HG03571 (cell line): ENCODE results near the gene CHN2.
A peak's percentile ranks its signal among the peaks of the same experiment; 100 is the strongest.

Experiments used
- ATAC-seq: cut with Tn5 transposase; IDR thresholded peaks from one replicate; pipeline ENCODE4 v1.9.1; 2021; ENCODE audit not compliant: unreplicated experiment

CHN2 gene

DNA sequence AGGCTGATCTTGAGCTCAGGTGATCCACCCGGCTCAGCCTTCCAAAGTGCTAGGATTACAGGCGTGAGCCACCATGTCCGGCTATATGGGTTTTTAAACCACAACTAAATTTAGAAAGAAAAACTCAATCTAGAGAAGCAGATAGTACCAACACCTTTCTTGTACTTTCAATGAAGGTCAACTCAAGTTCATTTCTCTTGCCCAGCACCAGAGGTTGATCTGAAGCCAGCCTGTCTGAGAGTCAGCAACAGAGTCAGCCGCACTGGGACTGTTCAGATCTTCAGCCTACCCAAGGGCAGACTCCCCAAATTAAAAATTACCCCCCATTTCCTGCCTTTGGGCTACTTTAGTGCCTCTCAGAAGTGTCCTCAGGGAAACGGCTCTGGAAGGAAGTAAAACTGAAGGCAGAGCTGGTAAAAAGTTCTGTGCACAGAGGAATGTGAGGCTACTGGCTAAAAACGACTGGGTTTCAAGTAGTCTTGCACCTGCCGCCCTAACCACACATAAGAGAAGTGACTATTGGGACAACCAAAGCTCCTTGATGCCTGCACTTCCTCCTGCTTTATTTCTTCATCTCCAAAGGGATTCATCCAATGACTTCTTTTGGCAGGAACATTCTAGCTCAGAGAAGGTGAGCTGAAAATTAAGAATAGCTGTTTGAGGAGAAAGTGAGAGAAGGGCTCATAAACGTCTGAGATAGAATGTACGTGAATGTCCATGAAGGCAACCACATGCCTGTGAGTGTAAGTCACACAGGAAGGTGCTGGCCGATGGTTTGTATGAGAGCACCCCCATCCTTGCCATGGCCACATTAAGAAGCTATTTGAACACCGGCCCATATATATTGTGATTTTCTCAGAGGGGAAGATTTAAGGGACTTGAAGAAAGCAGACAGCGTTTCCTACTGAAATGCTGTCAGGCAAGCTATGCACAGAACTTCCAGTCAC, 226.7 kb downstream of the CHN2 start:
- no peak for ATAC-seq

DNA sequence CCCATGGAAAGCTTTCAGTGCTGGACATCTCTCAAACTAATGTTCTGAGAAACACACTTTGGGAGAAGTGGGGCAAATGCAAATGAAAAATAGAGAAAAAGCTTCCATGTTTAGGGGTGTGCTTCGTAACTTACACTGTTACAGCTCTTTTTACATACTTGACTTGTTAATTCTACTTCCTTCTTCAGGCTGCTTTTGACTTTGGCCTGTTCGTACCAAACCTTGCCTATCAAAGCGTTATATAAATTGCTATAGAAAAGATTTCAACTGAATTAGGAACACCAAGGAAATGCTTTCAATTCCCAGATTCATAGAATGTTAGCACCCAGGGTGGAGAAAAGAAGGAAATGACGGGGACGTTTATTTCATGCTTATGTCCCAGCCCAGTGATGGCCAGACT, 228.3 kb downstream of the CHN2 start:
- ATAC-seq = no peak

DNA sequence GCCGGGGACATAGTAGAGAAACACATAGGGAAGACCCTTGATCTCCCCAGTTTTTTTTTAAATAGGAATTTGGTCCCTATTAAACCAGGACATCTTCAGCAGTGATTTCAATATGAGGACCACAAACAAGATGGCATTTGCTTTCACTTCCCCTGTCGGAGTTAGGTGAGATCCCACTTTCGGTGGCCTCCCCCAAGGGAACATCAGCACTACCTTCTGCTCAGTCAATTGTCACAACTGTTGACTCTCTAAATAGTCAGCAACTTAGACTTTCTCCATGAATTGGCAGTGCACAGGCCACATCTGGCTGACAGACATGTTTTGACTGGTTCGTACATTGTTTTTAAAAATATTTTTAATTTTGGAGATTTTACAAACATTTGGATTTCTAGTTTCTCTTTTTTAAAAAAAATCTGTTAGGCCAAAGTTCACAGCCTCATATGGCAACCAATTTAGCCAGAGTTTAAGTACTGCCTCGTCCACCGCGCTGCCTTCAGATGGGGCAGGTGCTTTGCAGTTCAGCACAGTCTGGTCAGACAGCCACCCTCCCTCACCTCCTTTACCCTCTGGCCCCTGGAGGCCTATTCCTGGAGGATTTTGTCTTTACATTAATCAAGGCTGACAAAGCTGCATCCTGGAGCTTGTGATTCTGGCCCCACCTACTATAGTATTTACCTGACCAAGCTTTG, 229.9 kb downstream of the CHN2 start:
- peak; percentile 49 for ATAC-seq

DNA sequence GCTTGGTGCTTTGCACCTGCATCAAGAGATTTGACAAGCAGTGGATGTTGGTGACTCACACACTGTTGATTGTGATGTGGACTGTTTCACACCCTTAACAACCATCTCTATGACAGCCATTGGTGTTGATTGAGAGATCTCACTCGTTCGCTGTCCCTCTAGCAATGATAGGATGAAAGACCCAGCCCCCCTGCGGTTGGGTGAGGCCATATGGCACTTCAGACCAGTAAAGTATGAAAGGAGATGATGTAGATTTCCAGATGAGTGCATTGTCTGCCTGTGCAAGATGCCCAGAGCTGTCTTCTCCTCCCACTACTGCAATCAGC, 230.4 kb downstream of the CHN2 start:
- ATAC-seq = no peak

DNA sequence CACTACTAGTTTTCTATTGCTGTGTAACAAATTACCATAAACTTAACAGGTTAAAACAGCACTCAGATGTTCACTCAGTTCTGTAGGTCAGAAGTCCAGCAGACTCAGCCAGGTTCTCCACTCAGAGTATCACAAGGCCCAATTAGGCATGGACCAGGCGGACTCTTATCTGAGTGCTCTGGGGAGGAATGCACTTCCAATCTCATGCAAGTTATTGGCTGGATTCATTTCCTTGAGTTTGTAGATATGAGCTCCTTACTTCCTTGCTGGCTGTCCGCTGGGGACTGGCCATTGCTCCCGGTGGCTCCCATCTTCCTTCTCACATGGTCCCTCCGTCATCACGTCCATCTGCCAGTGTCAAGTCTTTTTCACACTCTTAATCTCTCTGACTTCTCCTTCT, 232.0 kb downstream of the CHN2 start:
- no peak for ATAC-seq

DNA sequence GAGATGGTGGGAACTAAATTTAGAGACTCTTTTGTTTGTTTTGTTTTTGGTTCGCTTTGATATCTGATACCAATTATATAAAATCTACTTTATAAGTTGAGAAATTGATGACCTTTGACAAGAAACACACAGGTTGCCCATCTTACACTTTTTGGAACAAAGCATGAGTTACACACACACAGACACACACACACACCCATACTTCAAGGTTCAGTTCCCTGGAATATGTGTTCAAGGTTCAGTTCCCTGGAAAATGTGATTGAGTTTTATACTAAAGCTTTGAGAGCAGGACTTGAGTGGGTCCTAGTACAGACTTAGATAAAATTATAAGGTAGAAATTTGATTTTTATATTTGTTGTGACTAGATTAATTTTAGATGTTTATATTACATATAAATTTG, 234.8 kb downstream of the CHN2 start:
- no peak for ATAC-seq

GRCh38 chr7:29430279-29430949, 235.8 kb downstream of the CHN2 start:
- ATAC-seq = no peak

DNA sequence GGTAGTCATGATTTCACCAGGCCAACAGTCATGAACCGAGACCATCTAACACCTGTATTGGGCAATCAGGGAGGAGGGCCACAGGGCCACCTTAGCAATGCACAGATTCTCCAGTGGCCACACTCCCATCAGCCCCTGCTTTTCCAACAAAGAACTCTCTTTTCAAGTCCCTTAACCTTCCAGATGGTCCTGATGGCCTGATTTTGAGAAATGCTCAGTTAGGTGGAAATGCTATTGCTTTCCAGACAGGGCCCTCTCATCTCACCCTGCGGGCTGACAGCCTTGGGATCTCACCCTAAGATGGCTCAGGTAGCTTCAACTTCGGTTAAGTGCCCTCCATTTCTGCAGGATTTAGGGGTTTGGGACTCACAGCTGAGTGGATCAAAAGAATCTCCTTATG, 237.1 kb downstream of the CHN2 start:
- ATAC-seq = no peak

GRCh38 chr7:29432721-29433120, 238.1 kb downstream of the CHN2 start:
- ATAC-seq = no peak

DNA sequence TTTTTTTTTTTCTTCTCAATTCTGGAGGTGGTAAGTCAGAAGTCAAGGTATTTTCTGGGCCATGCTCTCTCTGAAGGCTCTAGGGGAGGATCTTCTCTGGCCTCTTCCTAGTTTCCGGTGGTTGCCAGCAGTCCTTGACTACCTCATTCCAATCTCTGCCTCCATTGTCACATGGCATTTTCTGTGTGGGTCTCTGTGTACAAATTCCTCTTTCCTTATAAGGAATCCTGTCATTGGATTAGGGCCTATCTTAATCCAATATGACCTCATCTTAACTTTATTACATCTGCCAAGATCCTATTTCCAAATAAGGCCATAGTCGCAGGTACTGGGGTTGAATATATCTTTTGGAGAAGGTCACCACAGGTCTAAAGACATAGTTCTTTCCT, 239.8 kb downstream of the CHN2 start:
- no peak for ATAC-seq

DNA sequence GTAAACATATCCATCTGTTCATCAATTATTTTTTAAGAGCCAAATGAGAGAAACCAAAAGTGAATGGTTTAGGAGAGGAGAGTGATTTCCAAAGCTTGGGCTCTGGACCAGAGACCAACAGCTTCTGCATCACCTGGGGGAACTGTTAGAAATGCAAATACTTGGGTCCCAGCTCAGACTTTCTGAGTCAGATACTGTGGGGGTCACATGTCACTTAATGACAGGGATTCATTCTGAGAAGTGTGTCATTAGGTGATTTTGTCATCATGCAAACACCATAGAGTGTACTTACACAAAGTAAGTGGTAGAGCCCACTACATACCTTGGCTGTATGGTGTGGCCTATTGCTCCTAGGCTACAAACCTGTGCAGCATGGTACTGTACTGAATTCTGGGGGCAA, 240.6 kb downstream of the CHN2 start:
- ATAC-seq = peak; percentile 49

GRCh38 chr7:29435902-29436301, 241.3 kb downstream of the CHN2 start:
- ATAC-seq = no peak

DNA sequence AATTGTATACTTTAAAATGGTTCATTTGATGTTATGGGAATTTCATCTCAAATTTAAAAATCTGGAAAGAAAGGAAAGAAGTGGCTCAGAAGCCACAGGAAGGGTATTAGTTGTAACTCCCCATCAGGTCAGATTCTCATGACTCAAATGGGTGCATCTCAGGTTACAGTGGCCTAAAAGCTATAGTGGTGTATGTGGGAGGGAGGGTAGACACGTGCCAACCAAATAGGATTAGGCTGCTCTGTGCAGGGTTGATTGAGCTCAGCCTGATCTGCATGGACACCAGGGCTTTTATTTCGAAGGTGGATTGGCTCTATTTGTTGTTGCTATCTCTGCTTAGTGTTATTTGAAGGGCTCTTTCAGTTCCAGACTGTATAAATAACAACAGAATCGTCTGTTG, 247.6 kb downstream of the CHN2 start:
- ATAC-seq = no peak

DNA sequence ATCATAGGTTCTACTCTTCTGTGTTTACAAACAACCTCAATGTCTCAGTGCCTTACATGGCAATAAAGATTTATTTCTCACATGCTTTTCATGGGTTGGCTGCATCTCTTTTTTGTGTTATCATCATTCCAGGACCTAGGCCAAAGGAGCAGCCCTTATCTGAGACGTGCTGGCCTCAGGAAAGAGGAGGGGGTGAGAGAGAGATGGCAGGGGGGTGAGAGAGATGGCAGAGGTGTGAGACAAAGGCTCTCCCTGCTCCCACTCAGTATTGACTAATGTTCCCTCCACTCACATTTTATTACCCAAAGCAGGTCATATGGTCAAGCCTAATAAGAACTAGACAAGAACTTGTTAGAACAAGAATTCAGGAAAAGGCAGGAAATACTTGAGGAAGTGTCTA, 249.0 kb downstream of the CHN2 start:
- ATAC-seq = no peak

DNA sequence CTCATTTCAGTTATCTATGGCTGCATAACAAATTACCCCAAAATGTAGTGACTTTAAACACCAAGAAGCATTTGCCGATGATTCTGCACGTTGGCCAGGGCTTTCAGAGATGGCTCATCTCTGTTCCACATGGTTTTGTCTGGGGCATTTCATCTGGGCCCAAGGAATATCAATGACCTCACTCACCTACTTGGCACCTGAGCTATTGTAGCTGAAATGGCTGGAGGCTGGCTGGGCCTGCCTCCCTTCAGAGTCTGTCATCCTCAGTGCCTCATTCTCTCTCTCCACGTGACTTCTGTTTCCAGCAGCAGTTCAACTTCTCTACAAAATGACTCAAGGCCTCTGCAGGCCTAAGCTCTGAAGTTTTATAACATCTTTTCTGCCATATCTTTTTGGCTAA, 249.7 kb downstream of the CHN2 start:
- no peak for ATAC-seq

- no peak for ATAC-seq
These were observed 251.2 kb downstream of the CHN2 start for GRCh38 chr7:29445736-29446135.

DNA sequence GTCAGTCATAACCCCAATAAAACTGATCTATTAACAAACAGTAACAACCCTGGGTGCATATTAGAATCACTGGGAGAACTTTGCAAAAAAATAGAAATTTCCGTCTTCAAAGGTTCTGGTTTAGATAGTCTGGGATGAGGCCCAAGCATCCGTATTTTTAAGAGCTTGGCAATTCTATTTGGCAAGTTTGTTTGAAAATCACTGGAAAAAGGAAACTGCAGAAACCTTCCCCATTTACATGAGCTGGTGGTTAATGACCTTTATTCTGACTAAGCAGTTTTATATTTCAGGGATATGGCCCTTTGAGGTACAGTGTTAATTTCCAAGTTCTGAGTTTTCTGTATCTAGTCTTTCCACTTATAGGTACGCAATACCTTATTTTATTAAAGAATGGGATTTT, 253.3 kb downstream of the CHN2 start:
- ATAC-seq = no peak

DNA sequence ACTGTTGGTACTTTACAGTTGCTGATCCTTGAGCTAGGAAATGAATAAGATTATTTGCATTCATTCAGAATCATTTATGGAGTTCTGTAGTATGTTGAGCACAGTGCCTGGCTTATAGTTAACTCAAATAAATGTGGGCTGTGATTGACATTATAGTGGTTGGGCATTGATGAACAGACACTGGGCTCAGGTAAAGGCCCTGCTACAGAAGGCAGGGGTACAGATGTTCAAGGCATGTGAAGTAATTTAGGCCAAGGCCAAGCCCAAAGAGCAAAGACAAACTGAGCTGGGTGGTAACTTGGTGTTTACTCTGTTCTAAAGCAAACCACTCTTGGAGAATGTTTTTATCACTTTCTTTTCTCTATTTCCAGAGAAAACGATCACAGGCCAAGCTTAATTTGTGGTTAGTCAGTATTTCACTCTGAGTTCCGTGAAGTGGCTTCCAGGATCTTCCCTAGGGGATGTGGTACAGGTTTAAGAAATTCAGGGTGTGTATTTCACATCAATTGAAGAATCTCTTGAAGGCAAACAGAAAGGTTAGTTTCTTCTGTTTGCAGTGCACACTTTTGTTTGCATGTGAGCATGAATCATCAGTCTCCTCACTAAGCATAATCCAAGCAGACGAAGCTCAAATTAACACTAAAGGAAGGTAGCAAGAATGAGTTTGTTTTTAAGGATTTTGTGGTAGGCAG, 255.1 kb downstream of the CHN2 start:
- ATAC-seq = no peak

DNA sequence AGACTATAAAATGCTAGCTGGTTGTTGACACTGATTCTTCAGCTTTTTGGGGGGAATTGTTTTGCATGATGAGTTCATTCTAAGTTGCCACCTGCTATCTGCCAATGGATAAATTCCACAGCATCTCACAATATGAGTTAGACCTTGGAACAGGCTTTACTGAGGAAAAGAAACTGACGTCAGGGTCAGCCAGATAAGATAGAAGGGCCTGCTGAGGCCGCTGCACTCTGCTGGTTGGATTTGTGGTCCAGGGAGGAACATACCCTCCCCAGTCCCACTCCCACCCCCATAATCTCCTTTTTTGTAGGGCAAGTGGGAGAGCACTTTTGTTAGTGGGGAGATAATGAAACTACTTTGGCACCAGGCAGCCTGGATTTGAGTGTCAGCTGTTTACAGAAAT, 258.4 kb downstream of the CHN2 start:
- ATAC-seq = no peak

DNA sequence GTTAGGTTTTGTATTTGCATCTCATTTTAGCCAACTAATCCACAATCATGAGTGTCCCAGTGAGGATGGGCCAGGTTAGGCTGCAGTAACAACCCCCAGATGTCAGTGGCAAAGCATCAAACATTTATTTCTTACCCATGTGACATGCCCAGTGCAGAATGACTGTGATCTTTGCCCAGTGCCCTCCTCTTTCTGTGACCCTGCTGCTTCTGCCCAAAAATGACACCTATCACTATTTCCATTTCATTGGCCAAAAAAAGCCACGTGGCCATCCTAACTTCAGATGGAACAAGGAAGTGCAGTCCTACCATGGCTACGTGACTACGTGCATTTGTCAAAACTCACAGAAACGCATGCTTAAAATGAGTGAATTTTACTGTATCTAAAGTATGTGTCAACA, 259.9 kb downstream of the CHN2 start:
- ATAC-seq = no peak

DNA sequence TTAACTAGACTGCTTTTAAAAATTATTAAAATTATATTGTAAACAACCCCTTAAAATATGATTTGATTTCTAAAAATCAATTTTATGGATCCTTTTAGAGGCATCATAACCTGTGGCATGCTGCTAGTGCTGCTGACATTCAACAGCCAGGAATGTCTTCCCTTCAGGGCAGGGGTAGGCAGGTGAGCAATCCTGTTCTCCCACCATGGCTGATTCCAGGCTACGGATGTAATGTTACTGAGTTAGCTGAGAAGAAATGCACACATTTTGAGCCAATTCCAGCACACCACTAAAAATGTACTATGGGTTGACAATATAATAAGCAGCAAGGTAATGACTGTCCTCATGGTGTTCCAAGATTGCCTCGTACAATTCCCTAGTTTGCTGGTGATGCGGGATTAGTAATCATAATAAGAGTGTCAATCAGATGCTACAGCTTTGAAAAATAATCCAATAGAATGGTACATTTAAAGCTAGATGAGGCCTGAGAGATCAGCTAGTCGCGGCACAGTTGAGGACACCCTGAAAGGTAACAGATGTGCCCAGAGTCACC, 260.4 kb downstream of the CHN2 start:
- no peak for ATAC-seq
